GM18867 (cell line): ENCODE results near the gene SH3PXD2B.

ENCODE experiments used
- ATAC-seq: cut with Tn5 transposase; IDR thresholded peaks from one replicate; pipeline ENCODE4 v1.9.1; 2021; ENCODE audit warnings: mild to moderate bottlenecking, moderate library complexity; ENCODE audit not compliant: unreplicated experiment

SH3PXD2B gene

DNA sequence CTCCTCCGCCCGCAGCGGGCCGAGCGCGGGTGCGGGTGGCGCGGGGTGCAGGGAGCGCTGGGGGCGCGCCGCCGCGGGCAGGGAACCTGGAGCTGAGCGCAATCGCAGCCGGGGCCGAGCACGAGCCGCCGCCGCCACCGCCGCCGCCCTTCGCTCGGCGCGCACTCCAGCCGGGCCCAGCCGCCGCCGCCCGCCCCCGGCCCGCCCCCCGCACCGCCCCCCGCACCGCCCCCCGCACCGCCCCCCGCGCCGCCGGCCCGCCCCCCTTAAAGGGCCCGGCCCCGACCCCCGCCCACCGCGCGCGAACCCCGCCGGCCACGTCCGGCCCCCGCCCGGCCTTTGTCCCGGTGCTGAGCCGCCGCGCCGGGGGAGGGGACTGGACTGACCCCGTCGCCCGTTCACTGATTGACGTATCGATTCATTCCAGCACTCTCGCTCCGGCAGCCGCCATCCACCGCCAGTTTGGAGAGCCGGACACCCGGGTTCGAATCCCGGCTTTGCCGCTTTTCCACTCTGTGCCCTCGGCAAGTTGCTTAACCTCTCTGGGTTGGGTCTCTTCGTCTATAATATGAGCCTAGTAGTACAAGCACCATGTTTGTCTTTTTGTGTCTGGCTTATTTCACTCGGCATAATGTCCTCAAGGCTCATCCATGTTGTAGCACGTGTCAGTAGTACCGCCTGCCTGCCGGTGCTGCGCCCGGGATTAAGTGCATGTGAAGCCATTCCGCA is at the start of gene SH3PXD2B:
SH3PXD2B (minus strand) TSS at position 168 of the 729 bp plus-strand sequence. CDS start 173 bp downstream, outside the sequence.
- peak; percentile 49 for ATAC-seq

GRCh38 chr5:172502969-172503368 is 48.6 kb upstream of the SH3PXD2B start:
- no peak for ATAC-seq

DNA sequence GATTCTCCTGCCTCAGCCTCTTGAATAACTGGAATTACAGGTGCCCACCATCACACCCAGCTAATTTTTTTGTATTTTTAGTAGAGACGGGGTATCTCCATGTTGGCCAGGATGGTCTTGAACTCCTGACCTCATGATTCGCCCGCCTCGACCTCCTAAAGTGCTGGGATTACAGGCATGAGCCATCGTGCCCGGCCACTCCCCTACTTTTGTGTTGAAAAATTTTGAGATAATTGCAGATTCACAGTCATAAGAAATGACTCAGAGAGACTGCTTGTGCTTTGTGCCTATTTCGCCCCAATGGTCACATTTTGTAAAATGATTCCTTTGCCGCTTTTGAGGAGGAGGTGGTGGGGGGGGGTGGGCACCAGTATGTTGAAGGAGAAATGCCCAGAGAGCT is 48.1 kb upstream of the SH3PXD2B start:
- ATAC-seq = no peak

GRCh38 chr5:172501708-172502320 is 47.5 kb upstream of the SH3PXD2B start:
- no peak for ATAC-seq

GRCh38 chr5:172499287-172499686 is 45.0 kb upstream of the SH3PXD2B start:
- ATAC-seq = no peak

- ATAC-seq = no peak
Observed at GRCh38 chr5:172498431-172499129, 44.3 kb upstream of the SH3PXD2B start.

DNA sequence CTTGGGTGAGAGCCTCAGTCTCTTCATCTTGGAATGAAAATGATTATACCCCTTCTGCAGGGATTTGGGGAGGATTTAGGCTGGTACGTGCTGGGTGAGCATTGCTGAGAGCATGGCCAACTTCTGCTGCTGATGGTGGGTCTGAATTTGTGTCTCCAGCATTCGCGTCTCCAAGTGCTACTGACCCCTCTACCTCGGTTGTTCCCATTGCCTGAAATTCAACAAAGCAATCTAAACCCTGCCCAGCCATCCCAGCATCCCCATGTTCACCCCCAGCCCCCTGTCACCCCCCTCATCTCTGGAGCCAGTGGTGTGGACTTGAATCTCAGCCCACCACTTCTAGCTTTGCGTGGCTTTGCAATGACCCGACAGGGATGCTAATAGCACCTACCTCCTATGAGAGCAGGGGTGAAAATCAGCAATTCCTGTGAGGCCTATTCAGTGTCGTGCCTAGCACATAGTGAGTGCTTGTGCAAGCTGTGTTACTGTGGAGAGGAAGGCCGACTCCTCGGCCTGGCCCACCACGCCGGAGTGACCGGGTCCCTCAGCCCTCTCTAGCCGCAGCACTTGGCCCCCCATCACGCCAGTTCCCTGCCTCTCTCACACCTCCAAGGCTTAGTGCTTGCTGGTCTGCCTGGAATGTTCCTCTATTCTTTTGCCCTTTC is 43.4 kb upstream of the SH3PXD2B start:
- ATAC-seq = no peak

- ATAC-seq = no peak
Observed at GRCh38 chr5:172496671-172497371, 42.5 kb upstream of the SH3PXD2B start.

GRCh38 chr5:172494630-172495505 is 40.5 kb upstream of the SH3PXD2B start:
- ATAC-seq = no peak

DNA sequence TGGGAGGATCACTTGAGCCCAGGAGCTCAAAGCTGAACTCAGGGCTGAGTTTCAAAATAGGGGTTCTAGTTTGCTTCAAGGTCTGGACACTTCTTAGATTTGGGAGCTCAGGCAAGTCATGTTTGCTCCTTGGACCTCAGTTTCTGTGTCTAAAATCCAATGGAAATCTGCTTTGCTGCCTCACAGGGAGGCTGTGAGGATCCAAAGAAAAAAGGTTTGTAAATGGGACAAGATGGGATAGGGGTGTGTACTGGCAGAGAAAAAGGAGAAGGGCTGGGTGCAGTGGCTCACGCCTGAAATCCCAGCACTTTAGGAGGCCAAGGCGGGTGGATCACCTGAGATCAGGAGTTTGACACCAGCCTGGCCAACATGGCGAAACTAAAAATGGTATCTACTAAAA is 39.6 kb upstream of the SH3PXD2B start:
- ATAC-seq = no peak

GRCh38 chr5:172493461-172493860 is 39.1 kb upstream of the SH3PXD2B start:
- no peak for ATAC-seq

DNA sequence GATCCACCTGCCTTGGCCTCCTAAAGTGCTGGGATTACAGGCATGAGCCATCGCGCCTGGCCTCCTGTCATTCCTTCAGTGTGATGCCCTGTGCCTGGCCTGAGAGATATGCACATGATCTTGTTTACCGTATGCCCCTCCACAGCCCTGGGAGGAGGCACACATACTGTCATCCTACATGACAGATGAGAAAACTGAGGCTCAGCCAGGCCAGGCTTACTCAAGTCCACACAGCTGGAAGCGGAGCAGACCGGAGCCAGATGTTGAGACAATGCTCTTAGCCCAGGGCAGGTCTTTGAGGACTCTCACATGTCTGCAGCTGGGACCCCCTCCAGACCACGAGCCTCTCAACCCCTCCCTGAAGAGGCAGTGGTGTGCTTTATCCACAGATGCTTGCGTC is 38.7 kb upstream of the SH3PXD2B start:
- no peak for ATAC-seq

DNA sequence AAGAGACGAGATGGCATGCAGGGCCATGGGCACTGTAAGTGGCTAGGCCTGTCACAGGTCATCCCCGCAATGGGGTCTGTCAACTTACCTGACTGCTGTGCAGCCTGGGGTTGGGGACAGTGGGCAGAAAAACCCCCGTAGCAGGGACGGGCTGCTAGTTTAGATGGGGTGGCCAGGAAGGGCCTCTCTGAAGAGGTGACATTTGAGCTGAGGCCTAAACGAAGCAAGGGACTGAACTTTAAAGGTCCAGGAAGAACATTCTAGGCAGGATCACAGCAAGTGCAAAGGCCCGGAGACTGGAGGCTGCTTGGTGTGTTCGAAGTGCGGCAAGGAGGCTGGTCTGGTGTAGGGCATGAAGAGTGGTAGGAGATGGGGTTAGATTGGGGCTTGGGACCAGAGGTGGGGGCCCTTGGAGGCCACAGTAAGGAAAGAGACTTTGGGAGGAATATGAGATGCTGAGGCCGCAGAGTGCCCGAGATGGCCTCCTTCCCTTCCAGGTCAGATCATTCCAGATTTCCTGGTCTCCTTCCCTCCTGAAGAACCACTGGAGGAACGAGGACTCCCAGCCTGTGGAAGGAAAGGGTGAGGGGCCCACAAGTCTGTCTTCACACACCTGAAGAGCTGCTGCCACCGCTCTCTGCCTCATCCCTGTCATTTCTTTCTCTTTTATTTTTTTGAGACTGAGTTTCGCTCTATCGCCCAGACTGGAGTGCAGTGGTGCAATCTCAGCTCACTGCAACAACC is 37.9 kb upstream of the SH3PXD2B start:
- ATAC-seq = no peak

GRCh38 chr5:172491481-172491880 is 37.2 kb upstream of the SH3PXD2B start:
- no peak for ATAC-seq

DNA sequence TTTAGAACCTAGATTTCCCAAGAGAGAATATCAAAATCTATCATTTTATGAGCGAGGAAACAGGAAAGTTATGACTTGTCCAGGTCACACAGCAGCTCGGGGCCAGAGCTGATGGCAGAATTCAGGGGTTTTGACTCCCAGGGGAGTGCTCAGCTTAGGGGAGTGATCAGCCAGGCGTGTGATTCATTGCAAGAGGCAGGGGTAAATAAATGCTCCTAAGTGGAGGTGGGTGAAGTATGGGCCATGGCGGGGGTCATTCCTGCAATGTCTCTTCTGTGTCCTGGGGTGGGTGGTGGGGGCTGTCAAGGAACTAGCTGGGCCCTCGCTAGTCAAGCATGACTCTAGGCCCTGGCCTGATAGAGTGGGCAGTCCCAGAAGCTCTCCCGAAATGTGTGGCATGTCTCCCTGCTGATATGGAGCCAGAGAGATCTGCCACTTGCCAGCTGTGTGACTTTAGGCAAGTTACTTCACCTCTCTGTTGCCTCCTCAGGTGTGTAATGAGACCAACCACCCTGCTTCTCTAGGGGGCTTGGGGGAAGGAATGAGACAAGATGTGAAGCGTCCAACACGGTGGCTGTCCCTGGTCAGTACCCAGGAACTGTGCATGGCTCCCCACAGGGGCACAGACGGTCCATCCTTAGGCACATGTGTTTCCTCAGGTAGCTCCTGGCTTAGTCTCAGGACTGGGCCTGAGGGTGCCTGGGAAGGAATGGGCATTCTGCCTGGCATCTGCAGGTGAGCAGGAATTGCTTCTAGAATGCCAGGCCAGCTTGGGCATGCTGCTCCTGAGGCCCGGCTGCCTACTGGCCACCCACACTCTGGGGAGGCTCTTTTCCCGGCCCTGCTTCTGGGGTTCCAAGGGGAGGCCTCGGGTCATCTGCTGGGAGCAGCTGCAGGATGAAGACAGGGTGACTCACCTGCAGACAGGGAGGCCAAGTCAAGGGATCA is 36.5 kb upstream of the SH3PXD2B start:
- ATAC-seq = no peak

- no peak for ATAC-seq
Observed at GRCh38 chr5:172488221-172488620, 33.9 kb upstream of the SH3PXD2B start.

DNA sequence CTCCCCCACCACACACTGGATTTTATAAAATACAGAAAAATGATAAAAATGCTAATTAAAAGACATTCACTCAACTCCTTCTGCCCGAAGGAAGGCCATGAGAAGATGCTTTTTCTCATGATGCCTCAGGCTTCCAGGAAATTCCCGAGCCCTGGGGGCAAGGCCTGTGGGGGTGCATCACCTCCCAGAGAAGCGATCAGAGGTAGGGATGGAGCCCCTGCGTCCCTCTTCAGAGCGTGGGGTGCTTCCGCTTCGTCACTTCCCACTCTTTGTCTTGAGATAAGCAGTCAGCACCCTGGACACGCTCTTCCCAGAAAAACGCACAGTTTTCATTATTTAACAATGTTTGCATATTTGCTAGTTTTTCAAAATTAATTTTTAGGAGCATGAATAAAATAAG is 33.3 kb upstream of the SH3PXD2B start:
- no peak for ATAC-seq

- ATAC-seq = no peak
Observed at GRCh38 chr5:172486912-172487311, 32.6 kb upstream of the SH3PXD2B start.
